CD14-positive monocyte (primary cell): ENCODE results near the gene PALM2AKAP2. TPM values are rescaled to one million over a fixed set of nuclear protein-coding genes. Genes with fewer than 3 reads are reported as not detected.

Source experiments
- DNase-seq, 3 donors: peaks; one replicate each; pipeline ENCODE4 v3.0.0-alpha.2; 2011 to 2022
- H2AFZ ChIP-seq: 2 replicates; pipeline ENCODE4 v1.6.0; 2012; ENCODE audit warnings: mild to moderate bottlenecking, low read depth, low read length, inconsistent platforms; ENCODE audit not compliant: insufficient read depth, poor library complexity, severe bottlenecking
- H3K27ac ChIP-seq, 2 donors: 1 replicate in 1 of 2; 2 replicates in 1 of 2; pipeline ENCODE4 v1.5.1; 2012 to 2013; ENCODE audit warnings: low read length in 2 of 2, control low read depth in 1 of 2, inconsistent platforms in 1 of 2, low read depth in 1 of 2, mild to moderate bottlenecking in 1 of 2
- H3K27me3 ChIP-seq, 2 donors: one replicate each; pipeline versions ENCODE4 v1.6.0 to v1.6.1; 2011 to 2013; ENCODE audit warnings: low read length in 2 of 2; ENCODE audit not compliant: control insufficient read depth in 2 of 2, insufficient read depth in 2 of 2
- H3K36me3 ChIP-seq, 2 donors: replicated peaks in 1 of 2; 1 replicate in 1 of 2; 2 replicates in 1 of 2; pipeline versions ENCODE4 v1.5.1 to v1.6.1; 2012 to 2013; ENCODE audit warnings: low read length in 2 of 2, control low read depth in 1 of 2, inconsistent platforms in 1 of 2, mild to moderate bottlenecking in 1 of 2; ENCODE audit not compliant: insufficient read depth in 2 of 2, control insufficient read depth in 1 of 2
- H3K4me1 ChIP-seq, 2 donors: 1 replicate in 1 of 2; 2 replicates in 1 of 2; pipeline versions ENCODE4 v1.5.1 to v1.6.1; 2012 to 2013; ENCODE audit warnings: low read length in 2 of 2, control low read depth in 1 of 2, inconsistent platforms in 1 of 2, mild to moderate bottlenecking in 1 of 2, moderate library complexity in 1 of 2; ENCODE audit not compliant: insufficient read depth in 2 of 2, control insufficient read depth in 1 of 2
- H3K4me2 ChIP-seq: replicated peaks from 2 replicates; pipeline ENCODE3; 2012; ENCODE audit warnings: low read length, moderate library complexity, mild to moderate bottlenecking; ENCODE audit not compliant: poor library complexity, severe bottlenecking; ENCODE audit errors: extremely low read depth
- H3K4me3 ChIP-seq, 3 experiments: fragments of 200-600 bp in 1 of 3; sonication (generic) in 1 of 3; replicated peaks in 1 of 3; 1 replicate in 2 of 3; 2 replicates in 1 of 3; pipeline ENCODE4 v1.5.1; 2011 to 2013; ENCODE audit warnings: low read length in 3 of 3, mild to moderate bottlenecking in 3 of 3, control low read depth in 2 of 3, low read depth in 2 of 3, inconsistent platforms in 1 of 3, moderate library complexity in 1 of 3
- H3K79me2 ChIP-seq: 2 replicates; pipeline ENCODE4 v1.6.0; 2012; ENCODE audit warnings: mild to moderate bottlenecking, control low read depth, inconsistent platforms, low read length, moderate library complexity; ENCODE audit not compliant: insufficient read depth
- H3K9ac ChIP-seq: 2 replicates; pipeline ENCODE4 v1.6.0; 2017; ENCODE audit warnings: low read length, mild to moderate bottlenecking; ENCODE audit not compliant: insufficient read depth, poor library complexity, severe bottlenecking
- H3K9me3 ChIP-seq, 2 donors: replicated peaks in 1 of 2; 1 replicate in 1 of 2; 2 replicates in 1 of 2; pipeline versions ENCODE4 v1.5.1 to v1.6.1; 2012 to 2013; ENCODE audit warnings: low read length in 2 of 2, control low read depth in 1 of 2; ENCODE audit not compliant: control insufficient read depth in 1 of 2, insufficient read depth in 1 of 2
- H4K20me1 ChIP-seq: 2 replicates; pipeline ENCODE4 v1.6.0; 2012; ENCODE audit warnings: mild to moderate bottlenecking, low read length, control low read depth, moderate library complexity; ENCODE audit not compliant: insufficient read depth
- H3K27ac Mint-ChIP-seq, 7 donors: one replicate each; pipeline ENCODE4 v1.8.0; 2020; ENCODE audit warnings: mild to moderate bottlenecking in 7 of 7, mixed read lengths in 7 of 7, moderate library complexity in 6 of 7, inconsistent platforms in 2 of 7
- H3K27me3 Mint-ChIP-seq, 3 donors: one replicate each; pipeline ENCODE4 v1.8.0; 2021 to 2022; ENCODE audit warnings: low read depth in 3 of 3, mild to moderate bottlenecking in 3 of 3, mixed read lengths in 3 of 3, moderate library complexity in 3 of 3, inconsistent platforms in 1 of 3
- H3K36me3 Mint-ChIP-seq, 2 donors: one replicate each; pipeline ENCODE4 v1.8.0; 2020; ENCODE audit warnings: mixed read lengths in 2 of 2, inconsistent platforms in 1 of 2, mild to moderate bottlenecking in 1 of 2
- H3K4me1 Mint-ChIP-seq: one replicate; pipeline ENCODE4 v1.8.0; 2020; ENCODE audit warnings: mild to moderate bottlenecking, mixed read lengths
- H3K4me3 Mint-ChIP-seq, 2 donors: one replicate each; pipeline ENCODE4 v1.8.0; 2020; ENCODE audit warnings: mild to moderate bottlenecking in 2 of 2, mixed read lengths in 2 of 2, moderate library complexity in 1 of 2
- H3K9me3 Mint-ChIP-seq, 7 donors: one replicate each; pipeline ENCODE4 v1.8.0; 2020 to 2022; ENCODE audit warnings: mixed read lengths in 7 of 7, mild to moderate bottlenecking in 6 of 7, moderate library complexity in 6 of 7, inconsistent platforms in 2 of 7
- WGBS: methylation state at CpG from one replicate; pipeline ENCODE4 v1.1.5; 2013; ENCODE audit warnings: missing lambda C conversion rate; ENCODE audit not compliant: insufficient coverage; 5-methylcytosine and 5-hydroxymethylcytosine counted together
- intact Hi-C, 2 donors: fragments of 100-400 bp; cut with micrococcal nuclease; formaldehyde crosslinking; loops; one replicate each; pipeline versions ENCODE4 v1.15.0 to v1.15.1; 2023
- polyA plus RNA-seq, 3 donors: library from polyadenylated mRNA; depleted of rRNA in 1 of 3; unstranded in 2 of 3; stranded (reverse) in 1 of 3; fragments of 300-500 nt in 2 of 3; fragments of >200 nt in 1 of 3; fragmentation: Illumina TruSeq in 2 of 3; gene quantifications; 1 replicate in 2 of 3; 2 replicates in 1 of 3; pipeline ENCODE4 v1.2.3, GENCODE V29; 2012 to 2021
- TF ChIP-seq, protein P1 (sequence below): fragments of 200-600 bp; IDR thresholded peaks from one replicate; pipeline ENCODE4 v1.8.0; 2022; ENCODE audit warnings: antibody characterized with exemption, mild to moderate bottlenecking

The PALM2AKAP2 gene
- polyA plus RNA-seq, 3 donors: not detected

DNA sequence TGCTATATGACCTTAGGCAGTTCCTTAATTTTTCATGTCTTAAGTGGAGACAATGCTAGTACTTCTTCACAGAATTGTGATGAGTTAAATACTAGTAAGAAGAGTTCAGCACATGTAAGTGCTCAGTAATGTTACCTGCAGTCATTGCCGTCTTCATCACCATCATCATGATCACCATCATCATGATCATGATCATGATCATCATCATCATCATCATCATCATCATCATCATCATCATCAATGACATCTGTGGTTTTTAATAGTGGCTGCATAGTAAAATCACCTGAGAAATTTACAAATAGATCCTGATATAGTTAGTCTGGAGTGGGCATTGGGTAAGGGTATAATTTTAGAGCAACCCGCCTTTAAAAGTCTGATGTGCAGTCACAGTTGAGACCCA is 14.7 kb upstream of the PALM2AKAP2 start:
- TF ChIP-seq, protein P1, sequence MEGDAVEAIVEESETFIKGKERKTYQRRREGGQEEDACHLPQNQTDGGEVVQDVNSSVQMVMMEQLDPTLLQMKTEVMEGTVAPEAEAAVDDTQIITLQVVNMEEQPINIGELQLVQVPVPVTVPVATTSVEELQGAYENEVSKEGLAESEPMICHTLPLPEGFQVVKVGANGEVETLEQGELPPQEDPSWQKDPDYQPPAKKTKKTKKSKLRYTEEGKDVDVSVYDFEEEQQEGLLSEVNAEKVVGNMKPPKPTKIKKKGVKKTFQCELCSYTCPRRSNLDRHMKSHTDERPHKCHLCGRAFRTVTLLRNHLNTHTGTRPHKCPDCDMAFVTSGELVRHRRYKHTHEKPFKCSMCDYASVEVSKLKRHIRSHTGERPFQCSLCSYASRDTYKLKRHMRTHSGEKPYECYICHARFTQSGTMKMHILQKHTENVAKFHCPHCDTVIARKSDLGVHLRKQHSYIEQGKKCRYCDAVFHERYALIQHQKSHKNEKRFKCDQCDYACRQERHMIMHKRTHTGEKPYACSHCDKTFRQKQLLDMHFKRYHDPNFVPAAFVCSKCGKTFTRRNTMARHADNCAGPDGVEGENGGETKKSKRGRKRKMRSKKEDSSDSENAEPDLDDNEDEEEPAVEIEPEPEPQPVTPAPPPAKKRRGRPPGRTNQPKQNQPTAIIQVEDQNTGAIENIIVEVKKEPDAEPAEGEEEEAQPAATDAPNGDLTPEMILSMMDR: no peak
- H3K9ac ChIP-seq: no peak overlapping the region
- no peak overlapping the region for H3K4me2 ChIP-seq
- peaks cover 0 to 1% (median 0%) of the 10 kb centered on the region in 7 donors for H3K9me3 Mint-ChIP-seq
- no peak overlapping the region for H3K27ac ChIP-seq
- H3K36me3 Mint-ChIP-seq: no peaks in the 10 kb centered on the region
- no peaks in the 10 kb centered on the region for H3K36me3 ChIP-seq
- H3K27ac Mint-ChIP-seq: no peak overlapping the region
- H3K4me3 ChIP-seq: no peak overlapping the region
- no peaks in the 10 kb centered on the region for H3K9me3 ChIP-seq
- peaks cover 3 to 23% (median 14%) of the 10 kb centered on the region in 3 donors for H3K27me3 Mint-ChIP-seq
- intact Hi-C loops: no loop called here
- no peaks in the 10 kb centered on the region for H3K79me2 ChIP-seq
- H3K4me1 ChIP-seq: no peaks in the 10 kb centered on the region
- H4K20me1 ChIP-seq: no peaks in the 10 kb centered on the region
- H3K4me1 Mint-ChIP-seq: no peaks in the 10 kb centered on the region
- H3K27me3 ChIP-seq: peaks cover 0 to 2% of the 10 kb centered on the region in 2 donors
- WGBS: 89% methylated on average over 1 of the region's 2 CpGs
- H2AFZ ChIP-seq: no peak overlapping the region
- no peak for DNase-seq
- no peak overlapping the region for H3K4me3 Mint-ChIP-seq

- WGBS: 82% methylated on average over 2 of the region's 3 CpGs
Observed at GRCh38 chr9:109765830-109766229, 14.2 kb upstream of the PALM2AKAP2 start.

More at GRCh38 chr9:109765830-109766229, 14.2 kb upstream of the PALM2AKAP2 start:
- no peaks in the 10 kb centered on the region for H3K4me1 ChIP-seq
- H4K20me1 ChIP-seq: no peaks in the 10 kb centered on the region
- H3K9ac ChIP-seq: no peak overlapping the region
- Mint-ChIP-seq H3K9me3 (peaks cover 0 to 1% (median 0%) of the 10 kb centered on the region in 7 donors), H3K36me3 (no peaks in the 10 kb centered on the region), H3K4me1 (no peaks in the 10 kb centered on the region), H3K27ac (no peak overlapping the region), H3K27me3 (peaks cover 6 to 23% (median 15%) of the 10 kb centered on the region in 3 donors), H3K4me3 (no peak overlapping the region)
- TF ChIP-seq, protein P1: no peak
- H3K9me3 ChIP-seq: no peaks in the 10 kb centered on the region
- H3K36me3 ChIP-seq: no peaks in the 10 kb centered on the region
- H3K4me2 ChIP-seq: no peak overlapping the region
- intact Hi-C loops: no loop called here
- no peaks in the 10 kb centered on the region for H3K79me2 ChIP-seq
- H2AFZ ChIP-seq: no peak overlapping the region
- peaks cover under 1 to 2% of the 10 kb centered on the region in 2 donors for H3K27me3 ChIP-seq
- no peak overlapping the region for H3K27ac ChIP-seq
- no peak overlapping the region for H3K4me3 ChIP-seq
- no peak for DNase-seq
